HG02642 (cell line): ENCODE results near the gene PNN.

Experiments used
- ATAC-seq: cut with Tn5 transposase; IDR thresholded peaks from one replicate; pipeline ENCODE4 v1.9.1; 2021; ENCODE audit warnings: mild to moderate bottlenecking; ENCODE audit not compliant: unreplicated experiment, poor library complexity

Gene PNN

DNA sequence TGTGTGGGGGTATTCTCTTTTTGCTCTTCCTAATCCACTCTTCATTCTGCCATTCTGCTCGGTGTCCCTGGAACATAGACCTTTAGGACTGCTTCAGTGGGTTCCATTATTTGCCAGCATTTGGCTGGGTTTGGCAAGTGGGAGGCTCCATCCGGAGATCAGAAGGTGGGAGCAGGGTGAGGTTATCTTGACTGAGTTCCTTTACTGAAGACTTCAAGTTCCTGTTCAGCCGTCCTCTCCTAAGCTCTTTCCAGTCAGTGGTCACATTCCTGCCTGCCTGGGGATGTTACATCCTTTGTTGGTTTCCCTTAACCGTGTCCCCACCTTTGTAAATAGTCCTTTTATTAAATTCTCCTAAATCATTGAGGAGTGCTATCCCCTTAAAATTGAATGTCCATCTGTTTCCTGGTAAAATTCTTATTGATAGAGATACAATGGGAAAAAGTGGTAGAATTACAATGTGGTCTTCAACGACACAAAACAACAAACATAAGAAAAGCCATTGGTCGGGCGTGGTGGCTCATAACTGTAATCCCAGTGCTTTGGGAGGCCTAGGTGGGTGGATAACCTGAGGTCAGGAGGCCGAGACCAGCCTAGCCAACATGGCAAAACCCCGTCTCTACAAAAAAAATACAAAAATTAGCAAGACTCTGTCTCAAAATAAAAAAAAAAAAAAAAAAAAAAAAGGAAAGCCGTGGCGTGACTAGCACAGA, 53.6 kb downstream of the PNN start:
- ATAC-seq: no peak

GRCh38 chr14:39229222-39229543, 54.1 kb downstream of the PNN start:
- ATAC-seq: peak; percentile 35

DNA sequence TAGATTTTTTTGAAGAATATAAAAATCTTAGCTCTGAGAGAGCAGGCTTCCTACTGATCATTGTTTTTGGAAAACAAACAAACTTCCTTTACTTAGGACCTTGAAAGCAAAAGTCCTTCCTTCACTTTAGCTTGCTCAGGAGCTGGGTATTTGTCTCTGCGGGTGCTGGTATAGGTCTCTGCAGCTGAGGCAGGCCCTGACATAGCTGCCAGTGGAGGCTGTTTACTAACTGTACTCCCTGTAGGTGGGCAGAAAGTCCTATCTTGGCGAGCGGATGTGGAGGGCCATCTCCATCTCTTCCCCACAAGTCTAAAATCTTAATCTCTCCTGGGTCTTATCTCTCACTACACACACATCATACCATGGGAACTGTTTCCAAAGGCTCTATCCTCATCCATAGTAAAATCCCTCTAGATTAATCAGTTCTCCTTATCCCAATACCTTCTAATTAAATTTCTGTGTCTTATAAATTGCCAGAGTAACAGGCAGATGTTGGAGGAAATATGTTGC, 54.6 kb downstream of the PNN start:
- no peak for ATAC-seq

- no peak for ATAC-seq
Measured at GRCh38 chr14:39230416-39231035, 55.5 kb downstream of the PNN start.

DNA sequence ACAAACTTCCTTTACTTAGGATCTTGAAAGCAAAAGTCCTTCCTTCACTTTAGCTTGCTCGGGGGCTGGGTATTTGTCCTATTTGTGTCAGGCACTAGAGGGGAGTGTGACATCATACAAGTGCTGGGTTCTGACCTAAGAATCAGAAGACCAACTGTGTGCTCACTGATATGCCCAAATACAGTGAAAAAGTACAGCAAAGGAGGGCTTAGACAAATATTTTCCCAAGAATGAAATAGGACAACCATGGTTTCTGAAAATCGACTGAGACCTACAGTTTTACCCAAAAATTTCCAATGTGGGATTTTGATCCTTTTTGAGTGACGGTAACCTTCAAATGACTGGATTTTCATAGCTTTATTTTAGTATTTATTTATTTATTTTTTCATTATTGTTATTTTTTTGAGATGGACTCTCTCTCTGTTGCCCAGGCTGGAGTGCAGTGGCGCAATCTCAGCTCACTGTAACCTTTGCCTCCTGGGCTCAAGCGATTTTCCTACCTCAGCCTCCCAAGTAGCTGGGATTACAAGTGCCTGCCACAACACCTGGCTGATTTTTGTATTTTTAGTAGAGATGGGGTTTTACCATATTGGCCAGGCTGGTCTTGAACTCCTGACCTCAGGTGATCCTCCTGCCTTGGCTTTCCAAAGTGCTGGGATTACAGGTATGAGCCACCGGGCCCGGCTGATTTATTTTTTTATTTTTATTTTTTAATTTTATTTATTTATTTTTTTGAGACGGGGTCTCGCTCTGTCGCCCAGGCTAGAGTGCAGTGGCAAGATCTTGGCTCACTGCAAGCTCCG, 56.9 kb downstream of the PNN start:
- peak; percentile 71 for ATAC-seq
